LNCAP (cell line): Measurements from ENCODE around the gene PARP4.

Experiments used
- TF ChIP-seq, protein P1 (sequence below): fragments of 450-650 bp; IDR thresholded peaks from 2 replicates; pipeline ENCODE4 v1.5.1; 2017; ENCODE audit warnings: mild to moderate bottlenecking

PARP4 gene

DNA sequence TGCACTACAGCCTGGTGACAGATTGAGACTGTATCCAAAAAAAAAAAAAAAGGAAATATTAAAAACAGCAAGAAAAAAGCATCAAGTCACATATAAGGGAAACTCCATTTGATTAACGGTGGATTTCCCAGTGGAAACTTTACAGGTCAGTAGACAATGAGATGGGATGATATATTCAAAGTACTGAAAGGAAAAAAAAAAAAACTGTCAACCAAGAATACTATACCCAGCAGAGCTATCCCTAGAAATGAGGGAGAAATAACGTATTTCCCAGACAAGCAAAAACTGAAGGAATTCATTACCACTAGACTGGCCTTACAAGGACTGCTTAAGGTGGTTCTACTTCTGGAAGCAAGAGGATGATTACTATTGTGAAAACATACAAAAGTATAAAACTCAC lies 115.8 kb downstream of the PARP4 start:
- TF ChIP-seq, protein P1, sequence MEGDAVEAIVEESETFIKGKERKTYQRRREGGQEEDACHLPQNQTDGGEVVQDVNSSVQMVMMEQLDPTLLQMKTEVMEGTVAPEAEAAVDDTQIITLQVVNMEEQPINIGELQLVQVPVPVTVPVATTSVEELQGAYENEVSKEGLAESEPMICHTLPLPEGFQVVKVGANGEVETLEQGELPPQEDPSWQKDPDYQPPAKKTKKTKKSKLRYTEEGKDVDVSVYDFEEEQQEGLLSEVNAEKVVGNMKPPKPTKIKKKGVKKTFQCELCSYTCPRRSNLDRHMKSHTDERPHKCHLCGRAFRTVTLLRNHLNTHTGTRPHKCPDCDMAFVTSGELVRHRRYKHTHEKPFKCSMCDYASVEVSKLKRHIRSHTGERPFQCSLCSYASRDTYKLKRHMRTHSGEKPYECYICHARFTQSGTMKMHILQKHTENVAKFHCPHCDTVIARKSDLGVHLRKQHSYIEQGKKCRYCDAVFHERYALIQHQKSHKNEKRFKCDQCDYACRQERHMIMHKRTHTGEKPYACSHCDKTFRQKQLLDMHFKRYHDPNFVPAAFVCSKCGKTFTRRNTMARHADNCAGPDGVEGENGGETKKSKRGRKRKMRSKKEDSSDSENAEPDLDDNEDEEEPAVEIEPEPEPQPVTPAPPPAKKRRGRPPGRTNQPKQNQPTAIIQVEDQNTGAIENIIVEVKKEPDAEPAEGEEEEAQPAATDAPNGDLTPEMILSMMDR = no peak

DNA sequence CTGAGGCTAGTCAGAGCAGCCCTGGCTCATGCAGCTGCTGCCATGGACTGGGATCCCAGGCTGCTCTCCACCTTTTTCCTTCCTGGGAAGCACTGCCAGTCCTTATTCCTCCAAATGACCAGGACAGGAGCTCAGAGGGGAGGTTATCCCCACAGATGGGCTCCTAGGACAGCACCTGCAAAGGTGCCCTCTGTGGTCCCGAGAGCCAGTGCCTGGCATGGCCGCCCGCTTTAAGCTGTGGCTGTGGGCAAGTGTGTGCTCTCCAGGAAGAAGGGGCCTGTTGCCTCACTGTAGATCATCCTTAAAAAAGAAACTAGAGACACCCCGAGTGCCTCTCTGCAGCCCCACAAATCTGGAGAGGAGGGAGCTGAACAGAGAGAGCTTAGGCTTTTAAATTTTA lies 119.6 kb downstream of the PARP4 start:
- TF ChIP-seq, protein P1 = no peak

DNA sequence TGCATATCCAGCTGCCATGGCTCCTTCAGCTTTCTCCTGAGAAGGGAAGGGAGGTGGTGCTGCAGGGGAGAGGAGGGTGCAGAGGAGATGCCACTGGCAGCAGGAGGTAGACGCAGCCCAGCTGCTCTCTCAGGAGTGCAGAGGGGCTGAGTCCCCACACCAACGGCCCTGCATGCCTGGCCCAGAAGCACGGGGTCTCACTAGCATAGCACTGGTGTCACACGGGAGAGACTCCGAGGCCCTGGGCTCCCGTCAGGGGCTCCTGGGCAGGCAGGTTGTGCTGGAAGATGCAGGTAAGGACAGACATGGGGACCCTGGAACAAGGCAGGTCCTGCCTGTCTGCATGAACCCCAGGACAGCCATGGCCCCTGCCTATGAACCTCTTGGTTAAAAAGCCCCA lies 123.1 kb downstream of the PARP4 start:
- TF ChIP-seq, protein P1 = no peak

DNA sequence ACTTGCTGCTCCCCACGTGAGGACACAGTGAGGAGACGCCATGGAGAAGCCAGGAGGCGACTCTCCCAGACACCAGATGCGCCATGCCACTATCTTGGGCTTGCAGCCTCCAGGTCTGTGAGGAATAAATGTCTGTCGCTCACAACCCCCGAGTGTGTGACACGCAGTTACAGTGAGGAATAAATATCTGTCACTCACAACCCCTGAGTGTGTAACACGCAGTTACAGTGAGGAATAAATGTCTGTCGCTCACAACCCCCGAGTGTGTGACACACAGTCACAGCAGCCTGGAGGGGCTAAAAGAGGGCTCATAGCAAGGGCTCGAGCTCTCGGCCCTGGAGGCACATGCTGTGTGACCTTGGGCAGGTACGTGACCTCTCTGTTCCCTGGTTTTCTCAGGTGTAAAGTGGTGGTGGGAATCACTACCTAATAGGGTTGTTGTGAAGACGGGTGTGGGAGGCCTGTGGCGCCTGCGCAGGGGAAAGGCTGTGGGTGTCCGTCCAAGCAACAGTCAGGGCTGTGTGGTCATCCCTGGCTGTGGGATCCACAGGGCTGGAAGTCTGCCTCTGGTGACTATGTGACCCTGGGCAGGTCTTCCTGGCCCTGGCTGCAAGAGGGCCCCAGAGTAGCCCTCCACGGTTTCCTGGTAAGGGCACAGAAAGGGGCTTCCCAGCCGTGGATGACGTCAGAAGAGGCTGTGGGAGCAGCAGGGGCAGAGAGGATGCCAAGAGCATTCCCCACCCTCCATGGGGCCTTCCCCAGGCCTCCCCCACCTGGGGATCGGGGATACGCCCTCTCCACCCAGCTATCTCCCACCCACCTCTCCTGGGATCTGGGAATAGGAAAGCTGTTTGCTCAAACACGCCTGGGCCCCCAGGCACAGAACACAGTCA lies 125.5 kb downstream of the PARP4 start:
- TF ChIP-seq, protein P1 = no peak

DNA sequence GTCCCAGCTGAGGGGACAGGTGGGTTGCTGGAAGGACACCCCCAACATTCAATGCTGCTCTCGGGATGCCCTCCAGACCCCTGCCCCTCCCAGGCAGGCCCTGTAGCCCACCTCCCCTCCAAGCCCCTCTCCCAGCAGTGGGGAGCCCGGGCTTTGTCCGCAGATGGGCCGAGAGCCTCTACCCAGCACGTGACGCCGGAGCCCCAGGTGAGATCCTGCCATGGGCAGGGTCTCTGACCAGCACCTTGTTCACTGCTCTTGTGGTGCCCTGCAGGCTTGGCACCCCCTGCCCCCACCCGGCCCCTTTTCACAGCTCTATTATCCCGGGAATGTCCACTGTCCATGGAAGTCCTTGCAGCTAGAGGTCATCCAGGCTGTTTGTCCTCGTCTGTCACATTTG lies 126.7 kb downstream of the PARP4 start:
- TF ChIP-seq, protein P1 = no peak

DNA sequence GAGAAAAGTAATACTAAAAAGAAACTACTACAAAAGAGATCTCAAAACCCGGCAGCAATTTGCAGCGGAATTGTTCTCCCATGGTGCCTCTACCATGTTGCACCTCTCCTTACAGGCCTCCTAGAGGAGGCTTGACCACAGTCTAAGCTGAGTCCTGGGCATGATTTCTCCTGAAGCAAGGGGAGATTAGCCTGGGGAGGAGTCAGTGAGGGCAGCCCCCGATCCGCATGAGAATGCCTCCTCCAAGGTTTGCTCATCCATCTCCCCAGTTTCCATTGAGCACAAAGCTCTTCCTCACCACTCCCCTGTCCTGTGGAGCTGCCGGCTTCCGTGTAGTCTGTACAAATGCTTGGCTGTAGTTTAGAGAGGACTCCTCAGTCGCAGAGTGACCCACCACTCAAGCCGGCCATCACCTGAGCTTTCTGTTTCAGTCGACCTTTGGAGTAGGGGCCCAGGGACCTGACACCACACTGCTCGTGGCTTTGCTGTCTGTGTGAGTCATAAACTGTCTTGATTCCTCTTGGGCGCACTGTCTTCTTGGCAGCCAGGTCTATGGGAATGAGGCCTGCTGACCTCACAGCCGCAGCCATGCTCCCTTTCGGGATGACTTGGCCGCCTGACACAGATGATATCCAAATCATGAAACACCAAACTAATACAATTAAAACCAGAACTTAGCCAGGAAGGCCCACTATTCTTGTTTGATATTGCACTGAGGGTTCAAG lies 130.9 kb downstream of the PARP4 start:
- TF ChIP-seq, protein P1 = no peak
